A172 (cell line): ENCODE results near the gene TNS1. TPM values are rescaled to one million over a fixed set of nuclear protein-coding genes. Genes with fewer than 3 reads are reported as not detected.
"Not testable (repeated sequence)": the region's sequence is repeated elsewhere in the genome, so short reads cannot be mapped to it uniquely, and the experiment has no call there.

Experiments used
- DNase-seq: peaks from one replicate; pipeline ENCODE4 v3.0.0-alpha.2; 2015; ENCODE audit warnings: low spot score
- total RNA-seq: library from RNA; depleted of rRNA; stranded (reverse); fragments of >200 nt; shearing (Covaris generic); gene quantifications from 2 replicates; pipeline ENCODE4 v1.2.3, GENCODE V29; 2014

Gene TNS1
- total RNA-seq, 1 experiment from 2014 or later: 1.6 TPM

GRCh38 chr2:217798743-217799562 is 203.8 kb downstream of the TNS1 start:
- no peak for DNase-seq

- no peak for DNase-seq
These were observed 204.6 kb downstream of the TNS1 start for GRCh38 chr2:217798191-217798590.

DNA sequence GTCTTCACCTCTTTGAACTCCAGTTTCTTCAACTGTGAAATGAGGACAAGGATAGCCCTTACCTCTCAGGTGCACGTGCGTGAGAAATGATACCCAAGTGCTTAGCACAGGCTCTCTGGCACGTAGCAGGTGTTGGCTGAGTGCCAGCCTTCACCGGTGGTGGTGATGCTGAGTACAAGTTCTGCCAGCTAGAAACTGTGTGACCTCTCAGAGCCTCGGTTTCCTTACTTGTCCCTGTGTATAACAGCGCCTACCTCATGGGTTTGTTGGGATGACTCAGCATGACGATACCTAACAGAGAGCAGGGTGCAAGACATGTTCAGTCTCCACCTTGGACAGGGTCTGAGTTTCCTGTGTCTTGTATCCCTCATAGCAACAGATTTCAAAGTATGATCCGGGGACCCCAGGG is 205.1 kb downstream of the TNS1 start:
- no peak for DNase-seq

DNA sequence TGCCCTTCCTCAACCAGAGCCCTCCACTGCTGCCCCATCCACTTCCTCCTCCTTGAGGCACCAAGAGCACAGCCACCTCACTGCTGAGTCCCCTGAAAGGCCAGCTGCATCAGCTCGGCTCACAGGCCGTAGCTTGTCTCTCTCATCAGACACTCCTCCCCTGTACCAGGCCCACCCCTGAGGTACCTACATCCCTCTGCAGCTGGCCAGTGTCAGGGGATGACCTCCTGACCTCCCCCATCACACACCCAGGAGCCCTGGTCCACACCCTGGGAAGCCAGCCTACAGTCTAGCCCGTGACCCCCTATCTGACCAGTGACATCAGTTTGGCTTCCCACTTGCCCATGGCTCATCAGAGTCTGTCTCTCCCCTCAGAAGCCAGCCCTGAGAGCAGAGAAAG is 205.6 kb downstream of the TNS1 start:
- DNase-seq: no peak

DNA sequence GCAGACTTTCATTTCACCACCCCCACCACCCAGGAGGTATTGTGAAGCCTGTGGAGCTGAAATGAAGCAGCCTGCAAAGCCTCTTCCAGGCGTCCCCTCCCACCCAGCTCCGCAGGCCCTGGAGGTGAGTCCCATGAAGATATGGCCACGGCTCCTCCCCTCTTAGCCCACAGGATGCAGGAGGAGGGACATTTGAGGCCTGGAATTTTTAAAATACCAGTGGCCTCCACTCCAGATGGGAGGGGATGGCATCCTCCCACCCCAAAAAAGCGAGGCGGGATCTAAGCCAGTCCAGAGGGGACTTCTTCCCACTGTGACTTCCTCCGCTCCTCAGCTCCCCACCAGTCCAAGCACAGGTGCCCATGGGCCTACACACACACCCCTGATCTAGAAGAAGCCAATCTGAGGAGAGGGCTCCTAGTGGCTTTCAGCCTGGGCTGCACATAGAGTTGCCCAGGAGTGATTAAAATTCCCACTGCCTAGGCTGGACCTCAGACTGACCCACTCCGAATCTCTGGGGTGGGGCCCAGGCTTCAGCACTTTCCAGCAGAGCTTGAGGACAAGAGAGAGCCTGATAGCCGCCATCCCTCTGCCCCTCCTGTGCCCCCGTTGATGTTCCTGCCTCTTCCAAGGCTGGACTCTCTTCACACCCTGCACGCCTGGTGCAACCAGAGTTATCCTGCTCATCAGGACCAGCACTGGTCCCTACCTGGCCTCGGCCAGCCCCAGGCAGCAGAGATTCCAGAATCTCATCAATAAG is 206.9 kb downstream of the TNS1 start:
- no peak for DNase-seq

DNA sequence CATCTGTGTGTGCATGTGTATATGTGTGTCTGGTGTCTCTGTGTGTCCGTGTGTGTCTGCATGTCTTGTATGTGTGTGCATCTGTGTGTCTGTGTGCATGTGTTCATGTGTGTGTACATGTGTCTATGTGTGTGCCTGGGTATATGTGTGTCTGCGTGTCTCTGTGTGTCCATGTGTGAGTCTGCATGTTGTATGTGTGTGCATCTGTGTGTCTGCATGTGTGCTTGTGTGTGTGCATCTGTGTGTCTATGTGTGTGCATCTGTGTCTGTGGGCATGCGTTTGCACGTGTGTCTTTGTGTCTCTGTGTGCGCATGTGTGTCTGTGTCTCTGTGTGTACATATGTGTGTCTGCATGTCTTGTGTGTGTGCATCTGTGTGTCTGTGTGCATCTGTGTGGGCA is 207.7 kb downstream of the TNS1 start:
- no peak for DNase-seq

DNA sequence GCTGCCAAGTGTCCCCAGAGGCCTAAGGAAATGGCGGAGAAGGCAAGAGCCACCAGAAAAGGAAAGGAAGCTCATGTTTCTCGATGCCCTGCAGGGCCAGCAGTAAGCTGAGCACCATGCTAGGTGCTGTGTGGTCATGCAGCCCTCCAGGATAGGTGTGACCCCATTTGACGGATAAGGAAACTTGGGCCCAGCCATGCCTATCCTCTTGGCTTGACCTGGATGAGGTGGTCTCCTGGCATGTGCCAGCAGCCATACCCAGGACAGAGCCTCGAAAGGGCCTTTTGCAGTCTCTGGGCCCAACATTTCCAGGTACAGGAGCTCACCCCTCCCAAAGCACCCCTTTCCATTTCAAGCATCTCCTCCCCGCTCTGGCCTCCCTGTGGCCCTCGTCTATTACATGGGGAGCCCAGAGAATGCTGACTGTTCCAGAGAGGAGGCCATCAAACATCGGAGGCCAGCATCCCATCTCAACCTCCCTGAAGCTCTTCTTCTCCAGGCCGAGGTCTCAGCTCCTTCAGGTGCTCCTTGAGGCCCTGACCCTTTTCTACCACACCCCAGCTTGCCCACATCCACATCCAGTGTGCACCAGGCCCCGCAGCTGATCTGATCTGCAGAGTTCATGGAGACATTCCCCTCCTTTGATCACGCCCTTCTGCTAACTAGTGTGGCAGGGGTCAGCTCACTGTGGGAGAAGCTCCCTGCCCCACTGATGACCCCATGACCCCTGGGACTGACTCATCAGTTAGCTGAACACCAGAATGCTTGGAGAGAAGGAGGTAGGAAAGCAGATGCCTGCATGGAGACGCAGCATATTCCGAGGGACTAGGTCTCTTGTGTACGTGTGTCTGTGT is 208.4 kb downstream of the TNS1 start:
- DNase-seq: no peak

GRCh38 chr2:217793566-217794132 is 209.1 kb downstream of the TNS1 start:
- no peak for DNase-seq

GRCh38 chr2:217792626-217793527 is 209.9 kb downstream of the TNS1 start:
- no peak for DNase-seq

DNA sequence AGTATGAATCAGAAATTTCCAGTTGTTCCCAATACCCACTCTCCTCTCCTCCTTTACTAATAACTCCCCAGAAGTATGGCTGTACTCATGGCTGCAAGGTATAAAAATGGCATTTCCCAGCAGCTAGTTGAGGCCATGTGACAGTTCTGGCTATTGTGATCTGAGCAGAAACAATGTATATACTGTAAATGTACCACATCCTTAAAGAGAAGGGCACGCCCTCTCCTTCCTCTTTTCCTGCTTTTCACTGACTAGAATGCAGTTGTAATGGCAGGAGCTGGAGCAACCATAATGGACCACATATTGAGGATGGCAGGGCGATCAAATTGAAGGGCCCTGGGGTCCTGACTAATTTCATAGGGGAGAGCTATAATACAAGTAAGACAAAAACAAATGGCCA is 211.2 kb downstream of the TNS1 start:
- DNase-seq: no peak

- peak; percentile 26 for DNase-seq
These were observed 212.0 kb downstream of the TNS1 start for GRCh38 chr2:217790681-217791392.

DNA sequence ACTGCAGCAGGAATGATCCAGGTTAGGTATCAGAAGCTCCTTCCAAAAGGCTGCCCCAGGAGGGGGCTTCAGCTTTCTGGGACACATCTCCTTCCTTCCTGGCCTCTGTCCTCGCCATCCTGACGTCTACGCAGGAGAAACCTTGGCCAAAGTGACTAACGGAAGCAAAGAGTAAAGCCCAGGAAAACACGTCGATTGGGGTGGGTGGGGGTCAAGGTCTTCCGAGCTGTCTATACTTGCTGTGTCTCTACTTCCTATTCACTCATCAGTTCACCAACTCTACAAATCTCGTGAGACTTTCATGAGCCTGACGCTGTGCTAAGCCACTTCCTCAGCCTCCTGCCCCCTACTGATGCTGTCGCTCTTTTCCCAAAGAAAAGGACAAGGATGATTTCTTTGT is 212.6 kb downstream of the TNS1 start:
- no peak for DNase-seq

GRCh38 chr2:217789736-217790181 is 213.0 kb downstream of the TNS1 start:
- DNase-seq: no peak

DNA sequence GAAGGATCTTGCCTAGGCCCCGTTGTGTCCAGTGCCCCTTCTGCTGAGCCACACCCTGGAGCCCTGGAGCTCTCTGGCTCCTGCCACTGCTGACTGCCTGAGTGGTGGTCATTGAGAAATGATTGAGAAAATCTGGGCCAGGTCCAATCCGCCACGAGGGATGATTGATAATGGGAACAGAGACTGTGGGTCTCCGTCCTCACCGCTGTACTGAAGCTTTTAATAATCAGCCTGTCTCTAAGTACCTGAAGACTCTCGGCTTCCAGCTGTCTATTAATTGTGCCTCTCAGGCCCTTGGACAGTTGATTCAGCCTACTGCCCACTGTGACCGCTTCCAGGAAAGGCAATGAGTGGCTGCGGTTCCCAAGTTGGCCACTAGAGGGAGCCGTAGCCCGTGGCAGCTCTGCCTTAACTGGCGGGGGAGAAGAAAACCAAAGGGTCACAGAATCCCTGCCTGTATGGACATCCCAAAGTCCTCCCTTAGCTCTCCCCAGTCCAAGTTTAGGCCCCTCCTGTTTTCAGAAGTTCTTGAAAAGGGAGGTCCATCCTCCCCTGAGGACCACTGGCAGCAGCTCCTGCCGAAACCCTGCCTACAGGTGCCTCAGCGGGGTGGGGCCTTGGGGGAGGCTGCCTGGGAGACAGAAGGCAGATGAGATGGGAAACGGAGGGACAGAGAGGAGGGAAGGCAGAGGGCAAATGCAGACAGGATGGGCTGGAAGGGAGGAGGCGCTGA is 213.6 kb downstream of the TNS1 start:
- DNase-seq: peak; percentile 72

- no peak for DNase-seq
These were observed 214.2 kb downstream of the TNS1 start for GRCh38 chr2:217788669-217789002.

- DNase-seq: no peak
These were observed 215.5 kb downstream of the TNS1 start for GRCh38 chr2:217787160-217787877.

DNA sequence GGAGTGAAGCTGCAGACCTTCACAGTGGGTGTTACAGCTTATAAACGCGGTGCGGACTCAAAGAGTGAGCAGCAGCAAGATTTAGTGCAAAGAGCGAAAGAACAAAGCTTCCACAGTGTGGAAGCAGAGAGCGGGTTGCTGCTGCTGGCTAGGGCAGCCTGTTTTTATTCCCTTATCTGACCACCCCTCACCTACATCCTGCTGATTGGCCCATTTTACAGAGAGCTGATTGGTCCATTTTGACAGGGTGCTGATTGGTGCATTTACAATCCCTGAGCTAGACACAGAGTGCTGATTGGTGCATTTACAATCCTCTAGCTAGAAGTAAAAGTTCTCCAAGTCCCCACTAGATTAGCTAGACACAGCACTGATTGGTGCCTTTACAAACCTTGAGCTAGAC is 216.2 kb downstream of the TNS1 start:
- not testable (repeated sequence) for DNase-seq

DNA sequence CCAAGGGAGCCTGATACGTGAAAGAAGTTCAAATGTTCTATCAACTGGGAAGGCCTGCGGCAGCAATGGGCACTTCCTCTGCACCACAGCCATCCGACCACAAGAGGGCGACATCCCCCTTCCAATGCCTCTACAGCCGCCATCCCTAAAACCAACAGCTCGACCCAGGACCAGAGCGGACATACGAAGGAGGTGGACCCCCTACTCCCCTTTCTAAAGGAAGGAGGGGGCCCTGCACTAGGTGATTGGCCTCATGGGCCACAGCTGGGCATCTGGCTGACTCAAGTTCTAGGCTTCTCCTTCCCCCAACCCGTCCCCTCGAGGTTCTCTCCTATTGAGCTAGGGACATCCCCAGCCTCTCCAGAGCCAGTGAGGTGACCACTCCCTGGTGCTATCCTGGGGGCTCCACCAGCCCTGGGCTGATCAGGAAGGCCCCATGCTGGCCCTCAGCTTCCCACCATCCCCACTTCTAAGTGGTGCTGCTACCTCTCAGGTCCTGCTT is 217.2 kb downstream of the TNS1 start:
- DNase-seq: peak; percentile 67
